OCI-LY7 (cell line): ENCODE measurements around the gene KIF26A.

ENCODE experiments used
- CTCF ChIP-seq: fragments of 200-600 bp; sonication (generic); conservative IDR thresholded peaks from 2 replicates; pipeline ENCODE4 v1.5.1; 2014; ENCODE audit warnings: mild to moderate bottlenecking, antibody characterized with exemption, low read length, moderate library complexity, mixed read lengths
- EZH2phosphoT487 ChIP-seq: fragments of 200-600 bp; sonication (generic); IDR thresholded peaks from 2 replicates; pipeline ENCODE4 v1.6.1; 2018; ENCODE audit warnings: low read depth, borderline replicate concordance, mild to moderate bottlenecking, mixed run types, antibody characterized with exemption, low read length, moderate library complexity, mixed read lengths

- no peak for TF ChIP-seq CTCF
- no peak for TF ChIP-seq EZH2phosphoT487
Measured at GRCh38 chr14:104195361-104195760, 57.0 kb downstream of the KIF26A start.
